ENCODE results near the gene EFCAB6.
A peak's percentile ranks its signal among the peaks of the same experiment; 100 is the strongest.

The EFCAB6 gene

GRCh38 chr22:43826142-43827002, 14.3 kb upstream of the EFCAB6 start:
- TF ChIP-seq CTCF (conservative IDR thresholded peaks at IDR 0.05; ENCODE audit: low read depth, low read length) = peak; percentile 45
- DNase-seq (ENCODE audit: low read depth) = peak; percentile 29
- H3K4me3 ChIP-seq (ENCODE audit: low read length) = no peak overlapping the region

GRCh38 chr22:43825651-43826050, 13.5 kb upstream of the EFCAB6 start:
- H3K4me3 ChIP-seq (ENCODE audit: low read length) = no peak overlapping the region
- DNase-seq (ENCODE audit: low read depth) = no peak
- TF ChIP-seq CTCF (conservative IDR thresholded peaks at IDR 0.05; ENCODE audit: low read depth, low read length) = no peak

GRCh38 chr22:43824724-43825420, 12.8 kb upstream of the EFCAB6 start:
- no peak for TF ChIP-seq CTCF (conservative IDR thresholded peaks at IDR 0.05; ENCODE audit: low read depth, low read length)
- H3K4me3 ChIP-seq (ENCODE audit: low read length) = no peak overlapping the region
- DNase-seq (ENCODE audit: low read depth) = no peak

GRCh38 chr22:43823911-43824665, 12.0 kb upstream of the EFCAB6 start:
- DNase-seq (ENCODE audit: low read depth) = no peak
- no peak overlapping the region for H3K4me3 ChIP-seq (ENCODE audit: low read length)
- TF ChIP-seq CTCF (conservative IDR thresholded peaks at IDR 0.05; ENCODE audit: low read depth, low read length) = no peak

- no peak overlapping the region for H3K4me3 ChIP-seq (ENCODE audit: low read length)
- TF ChIP-seq CTCF (conservative IDR thresholded peaks at IDR 0.05; ENCODE audit: low read depth, low read length) = no peak
- DNase-seq (ENCODE audit: low read depth) = no peak
These were observed 11.3 kb upstream of the EFCAB6 start for GRCh38 chr22:43823353-43823908.

GRCh38 chr22:43821606-43822425, 9.7 kb upstream of the EFCAB6 start:
- TF ChIP-seq CTCF (conservative IDR thresholded peaks at IDR 0.05; ENCODE audit: low read depth, low read length) = no peak
- DNase-seq (ENCODE audit: low read depth) = no peak
- no peak overlapping the region for H3K4me3 ChIP-seq (ENCODE audit: low read length)

Data from retinal pigment epithelial cell (primary cell).